ENCODE data around the gene SYT3.

The SYT3 gene

GRCh38 chr19:50661766-50662650 lies 22.3 kb upstream of the SYT3 start:
- DNase-seq (ENCODE audit: low read depth), result no peak

GRCh38 chr19:50661023-50661422 lies 21.3 kb upstream of the SYT3 start:
- no peak for DNase-seq (ENCODE audit: low read depth)

- no peak for DNase-seq (ENCODE audit: low read depth)
Observed at GRCh38 chr19:50660088-50660366, 20.3 kb upstream of the SYT3 start.

- DNase-seq (ENCODE audit: low read depth), result no peak
Observed at GRCh38 chr19:50659318-50660087, 19.8 kb upstream of the SYT3 start.

GRCh38 chr19:50658441-50659317 lies 19.0 kb upstream of the SYT3 start:
- peak; percentile 61 for DNase-seq (ENCODE audit: low read depth)

GRCh38 chr19:50657712-50658440 lies 18.2 kb upstream of the SYT3 start:
- DNase-seq (ENCODE audit: low read depth), result peak; percentile 96

GRCh38 chr19:50657222-50657669 lies 17.6 kb upstream of the SYT3 start:
- no peak for DNase-seq (ENCODE audit: low read depth)

GRCh38 chr19:50654882-50655281 lies 15.2 kb upstream of the SYT3 start:
- DNase-seq (ENCODE audit: low read depth), result no peak

GRCh38 chr19:50652722-50653121 lies 13.0 kb upstream of the SYT3 start:
- DNase-seq (ENCODE audit: low read depth), result no peak

- DNase-seq (ENCODE audit: low read depth), result no peak
Observed at GRCh38 chr19:50651174-50651573, 11.5 kb upstream of the SYT3 start.

- DNase-seq (ENCODE audit: low read depth), result no peak
Observed at GRCh38 chr19:50649433-50650391, 10.0 kb upstream of the SYT3 start, which contains the start of gene C19orf81. TSS of gene C19orf81 (plus strand) at chr19:50649445. CDS start at chr19:50649445, 0 bp downstream.

- no peak for DNase-seq (ENCODE audit: low read depth)
Observed at GRCh38 chr19:50648659-50649058, 9.0 kb upstream of the SYT3 start.

GRCh38 chr19:50647879-50648615 lies 8.4 kb upstream of the SYT3 start:
- no peak for DNase-seq (ENCODE audit: low read depth)

- peak; percentile 70 for DNase-seq (ENCODE audit: low read depth)
Observed at GRCh38 chr19:50646074-50646807, 6.6 kb upstream of the SYT3 start.

- DNase-seq (ENCODE audit: low read depth), result no peak
Observed at GRCh38 chr19:50645107-50645506, 5.4 kb upstream of the SYT3 start.

GRCh38 chr19:50644315-50644915 lies 4.7 kb upstream of the SYT3 start:
- DNase-seq (ENCODE audit: low read depth), result no peak

GRCh38 chr19:50640368-50640767 lies 687 bp upstream of the SYT3 start:
- no peak for DNase-seq (ENCODE audit: low read depth)

GRCh38 chr19:50638600-50638999 lies 1.1 kb downstream of the SYT3 start:
- DNase-seq (ENCODE audit: low read depth), result no peak

All from HS-5 (cell line).